IPS-18c (cell line): Measurements from ENCODE around the gene NCOA7.
"Not testable (repeated sequence)": the region's sequence is repeated elsewhere in the genome, so short reads cannot be mapped to it uniquely, and the experiment has no call there.

Experiments
- H3K4me3 ChIP-seq: 2 replicates; pipeline ENCODE4 v1.7.0; 2013; ENCODE audit warnings: low read depth, mild to moderate bottlenecking, low read length, moderate library complexity; ENCODE audit not compliant: insufficient read depth
- H3K9me3 ChIP-seq: one replicate; pipeline ENCODE4 v1.6.1; 2013; ENCODE audit warnings: mild to moderate bottlenecking, low read length, moderate library complexity; ENCODE audit not compliant: control insufficient read depth, insufficient read depth

The NCOA7 gene

DNA sequence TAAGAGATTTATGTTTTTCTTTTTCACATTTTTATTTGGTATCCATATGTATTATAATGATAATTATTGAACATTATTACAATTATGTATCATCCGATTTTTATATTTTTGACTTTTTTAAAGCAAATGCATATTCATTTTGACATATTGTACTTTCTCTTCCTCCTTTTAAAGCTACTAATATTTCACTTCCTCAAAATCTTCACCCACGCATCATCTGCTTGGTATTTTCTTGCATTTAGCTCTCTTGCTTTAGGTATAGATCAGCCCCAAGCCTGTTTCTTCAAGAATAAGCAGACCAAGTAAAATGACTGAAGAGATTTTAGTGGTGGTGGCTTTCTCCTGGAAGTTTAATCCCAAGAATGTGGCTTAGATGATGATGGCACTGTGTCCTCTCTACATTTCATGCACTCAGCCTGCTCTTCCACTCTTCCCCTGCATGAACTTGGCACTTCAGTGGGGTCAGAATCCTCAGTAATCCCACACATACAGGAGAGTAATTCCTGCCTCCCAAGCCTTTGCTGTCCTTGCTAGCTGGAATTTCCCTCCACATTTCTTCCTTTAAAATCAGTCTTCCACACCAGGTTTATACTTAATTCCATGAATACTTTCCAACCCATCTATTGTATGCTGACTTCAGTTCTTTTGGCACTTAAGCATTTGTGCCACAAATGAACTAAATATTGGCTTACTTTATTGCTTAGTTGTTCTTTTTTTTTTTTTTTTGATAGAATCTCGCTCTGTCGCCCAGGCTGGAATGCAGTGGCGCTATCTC is 8.2 kb downstream of the NCOA7 start:
- Histone ChIP-seq H3K9me3 (no peaks in the 10 kb centered on the region), H3K4me3 (no peak overlapping the region)

DNA sequence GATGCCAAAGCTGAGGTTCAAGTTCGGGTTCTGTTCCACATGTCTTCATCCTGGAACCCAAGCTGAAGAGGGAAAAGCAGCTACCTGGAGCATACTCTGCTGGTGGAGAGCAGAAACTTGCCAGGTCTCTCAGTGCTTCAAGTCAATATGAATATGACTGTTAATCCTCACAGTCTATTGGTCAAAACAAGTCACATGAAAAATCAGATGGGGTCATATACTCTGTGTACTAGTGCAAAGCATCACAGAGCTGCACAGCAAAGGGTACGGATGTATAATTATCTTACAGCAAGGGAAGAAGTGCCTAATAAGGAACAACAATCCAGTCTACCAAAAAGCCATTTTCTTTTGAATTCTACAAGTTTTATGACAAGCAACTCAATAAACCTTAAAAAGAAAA is 11.6 kb downstream of the NCOA7 start:
- H3K9me3 ChIP-seq, result no peaks in the 10 kb centered on the region
- H3K4me3 ChIP-seq, result no peak overlapping the region

DNA sequence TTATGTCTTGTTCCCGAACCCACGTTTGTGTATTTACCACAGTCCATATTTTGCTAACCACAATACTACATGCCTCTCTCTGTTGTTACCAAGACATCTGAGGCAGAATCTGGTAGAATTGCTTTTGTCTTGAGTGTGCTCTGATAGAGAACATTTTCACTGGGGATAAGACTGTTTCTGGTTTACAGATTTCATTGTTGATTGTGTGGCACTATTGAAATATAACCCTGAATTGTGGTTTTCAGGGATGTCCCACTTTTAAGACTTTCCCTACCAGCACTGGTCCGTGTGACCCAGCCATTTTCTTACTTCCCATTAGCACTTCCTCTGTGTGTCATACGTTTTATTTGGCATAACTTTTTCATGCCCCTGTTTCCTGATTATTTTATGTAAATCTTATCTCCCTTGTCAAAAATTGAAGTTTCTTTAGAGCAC is 12.2 kb downstream of the NCOA7 start:
- H3K4me3 ChIP-seq, result no peak overlapping the region
- no peaks in the 10 kb centered on the region for H3K9me3 ChIP-seq

DNA sequence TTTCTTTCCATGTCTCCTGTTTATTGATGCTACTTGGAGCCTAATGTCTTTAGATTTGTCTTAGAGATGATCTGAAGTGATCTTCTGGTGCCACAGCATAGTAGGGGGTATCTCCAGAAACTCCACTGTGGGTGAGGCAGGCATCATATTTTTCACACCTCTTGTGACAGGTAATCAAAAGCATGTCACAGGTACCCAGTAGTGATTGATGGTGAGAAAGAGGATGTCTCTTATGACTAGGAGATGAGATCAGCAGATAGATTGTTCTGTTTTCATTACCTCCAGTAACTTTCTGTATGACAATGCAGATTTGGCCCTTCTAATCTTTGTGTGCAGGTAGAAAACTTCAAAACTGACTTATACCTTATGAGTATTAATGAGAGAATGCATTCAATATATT is 13.5 kb downstream of the NCOA7 start:
- H3K4me3 ChIP-seq, result no peak overlapping the region
- H3K9me3 ChIP-seq, result no peaks in the 10 kb centered on the region

DNA sequence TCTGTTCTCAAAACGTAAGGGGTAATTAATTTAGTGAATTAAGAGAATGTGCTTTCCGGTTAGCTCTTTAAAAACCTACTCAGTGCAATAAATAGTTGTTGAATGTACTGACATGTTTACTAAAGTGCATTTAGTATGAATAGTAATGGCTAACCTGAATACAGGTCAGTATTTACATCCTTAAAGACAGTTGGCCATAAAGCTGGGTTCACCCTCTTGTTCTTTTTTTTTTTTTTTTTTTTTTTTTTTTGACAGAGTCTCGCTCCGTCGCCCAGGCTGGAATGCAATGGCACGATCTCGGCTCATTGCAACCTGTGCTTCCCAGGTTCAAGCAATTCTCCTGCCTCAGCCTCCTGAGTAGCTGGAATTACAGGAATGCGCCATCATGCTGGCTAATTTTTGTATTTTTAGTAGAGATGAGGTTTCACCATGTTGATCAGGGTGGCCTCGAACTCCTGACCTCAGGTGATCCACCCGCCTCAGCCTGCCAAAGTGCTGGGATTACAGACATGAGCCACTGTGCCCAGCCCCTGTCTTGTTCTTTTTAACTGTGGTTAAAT is 14.2 kb downstream of the NCOA7 start:
- H3K4me3 ChIP-seq, H3K9me3 ChIP-seq: not testable (repeated sequence)

DNA sequence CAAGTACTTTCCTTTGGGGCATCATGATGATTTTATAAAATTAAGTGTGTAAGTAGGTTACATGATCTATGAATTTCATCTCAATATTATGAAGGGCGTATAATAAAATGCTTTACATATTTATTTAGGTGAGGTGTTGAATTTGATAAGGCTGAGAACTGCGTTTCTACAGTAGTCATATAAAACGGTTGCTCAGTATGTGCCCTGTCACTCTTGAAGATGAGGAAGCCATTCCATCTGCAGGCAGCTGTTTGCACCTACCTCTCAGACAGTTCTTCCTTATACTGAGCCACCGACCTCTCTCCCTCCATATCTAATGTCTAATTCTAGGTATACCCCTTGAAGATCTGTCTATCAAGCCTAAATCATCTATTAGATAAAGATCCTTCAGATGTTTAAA is 16.1 kb downstream of the NCOA7 start:
- Histone ChIP-seq H3K4me3 (no peak overlapping the region), H3K9me3 (no peaks in the 10 kb centered on the region)

DNA sequence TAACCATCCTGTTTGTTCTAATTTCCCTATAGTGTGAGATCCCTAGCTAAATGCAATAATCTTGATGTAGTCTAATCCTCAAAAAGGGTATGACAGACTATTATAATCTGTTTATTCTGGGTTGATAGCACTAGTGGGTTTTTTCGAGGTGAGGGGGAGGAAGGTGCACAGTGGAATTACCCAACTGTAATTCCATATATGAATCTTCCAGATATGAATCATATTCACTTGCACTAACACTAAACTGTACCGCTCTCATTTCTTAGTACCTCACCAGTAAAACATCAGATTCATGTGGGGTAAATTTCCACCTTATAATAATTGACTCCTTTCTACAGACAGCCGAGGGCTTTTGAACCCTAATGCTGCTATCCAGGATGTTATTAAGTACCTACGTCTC is 16.5 kb downstream of the NCOA7 start:
- H3K9me3 ChIP-seq, result no peaks in the 10 kb centered on the region
- H3K4me3 ChIP-seq, result no peak overlapping the region

DNA sequence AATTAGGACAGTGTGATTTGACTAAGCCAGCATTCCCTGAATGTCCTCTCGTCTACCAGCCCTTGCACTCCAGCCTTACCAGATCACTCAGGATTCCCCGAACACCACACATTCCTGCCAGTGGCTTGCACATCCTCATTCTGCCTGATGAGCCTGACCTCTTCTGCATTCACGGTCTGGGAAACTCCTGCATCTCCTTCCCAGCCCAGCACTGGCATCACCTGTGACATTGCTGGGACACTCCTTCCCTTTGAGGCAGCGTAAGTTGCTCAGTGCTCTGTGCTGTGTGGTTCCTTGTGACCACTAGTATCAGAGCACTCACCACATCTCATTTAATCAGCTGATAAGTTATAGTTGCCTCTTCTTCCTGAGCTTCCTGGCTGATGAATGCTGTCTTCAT is 17.3 kb downstream of the NCOA7 start:
- Histone ChIP-seq H3K9me3 (no peaks in the 10 kb centered on the region), H3K4me3 (no peak overlapping the region)

DNA sequence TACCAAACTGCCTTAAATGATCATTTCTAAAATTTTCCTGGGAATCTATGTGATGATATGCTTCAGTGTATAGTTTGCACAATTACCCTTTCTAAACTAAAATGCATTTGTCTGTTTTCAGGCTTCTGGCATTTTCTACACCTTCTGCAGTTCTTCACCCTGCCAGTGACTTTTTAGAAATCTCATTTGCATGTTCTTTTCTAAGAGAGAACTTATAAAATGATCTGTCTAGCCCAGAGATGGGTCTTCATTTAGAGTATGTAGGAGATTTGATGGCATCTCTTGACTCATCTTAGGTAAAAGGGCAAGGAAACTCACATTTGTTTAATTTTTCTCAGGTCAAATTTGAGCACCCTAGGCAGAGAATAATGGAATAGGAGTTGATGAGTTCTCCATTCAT is 17.8 kb downstream of the NCOA7 start:
- no peak overlapping the region for H3K4me3 ChIP-seq

DNA sequence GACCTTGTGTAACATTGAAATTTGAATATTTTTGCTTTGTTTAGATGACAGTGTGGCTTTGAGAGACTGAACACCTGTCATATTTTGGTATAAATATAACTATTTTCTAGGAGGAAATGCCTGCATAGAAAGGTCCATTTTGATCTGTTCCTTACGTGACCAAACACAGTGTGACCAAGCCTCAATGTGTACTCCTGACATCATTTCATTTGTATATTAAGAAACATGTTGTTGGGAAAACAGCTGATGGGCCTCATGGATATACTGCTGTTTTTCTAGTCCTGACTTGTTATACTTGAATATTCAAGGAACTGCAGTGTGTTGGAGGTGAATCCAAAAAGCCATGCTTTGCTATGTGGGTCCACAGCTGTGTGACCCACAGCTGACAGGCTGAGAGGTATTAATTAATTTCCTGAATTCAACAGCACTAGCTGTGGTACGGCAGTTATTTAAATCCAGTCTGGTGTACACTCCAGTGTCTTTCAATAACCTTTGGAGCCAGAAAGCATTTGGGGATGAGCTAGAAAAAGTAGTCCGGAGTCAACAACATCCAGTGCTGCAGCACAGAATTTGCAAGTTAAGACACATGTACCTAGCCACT is 18.9 kb downstream of the NCOA7 start:
- no peak overlapping the region for H3K4me3 ChIP-seq
- H3K9me3 ChIP-seq, result no peaks in the 10 kb centered on the region

More for the DNA sequence above, 17.8 kb downstream of the NCOA7 start:
- H3K9me3 ChIP-seq, result no peaks in the 10 kb centered on the region

DNA sequence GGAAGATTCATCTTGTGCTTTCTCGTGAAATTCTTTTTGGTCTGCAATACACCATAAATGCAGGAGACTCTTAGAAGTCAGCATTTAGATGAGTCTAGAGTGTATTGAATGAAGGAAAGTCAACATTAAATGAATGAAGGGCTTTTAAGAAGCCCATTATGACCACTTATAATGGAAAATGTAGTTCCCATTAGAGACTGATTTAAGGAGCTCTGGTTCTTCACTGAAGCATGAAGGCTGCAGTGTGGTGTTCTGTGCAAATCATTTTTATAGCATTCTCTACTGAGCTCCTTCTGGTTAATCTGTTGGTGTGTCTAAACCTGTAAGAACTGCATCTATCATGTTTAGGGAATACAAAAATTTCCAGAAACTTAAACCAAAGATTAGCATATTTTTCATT is 19.7 kb downstream of the NCOA7 start:
- Histone ChIP-seq H3K9me3 (no peaks in the 10 kb centered on the region), H3K4me3 (no peak overlapping the region)

DNA sequence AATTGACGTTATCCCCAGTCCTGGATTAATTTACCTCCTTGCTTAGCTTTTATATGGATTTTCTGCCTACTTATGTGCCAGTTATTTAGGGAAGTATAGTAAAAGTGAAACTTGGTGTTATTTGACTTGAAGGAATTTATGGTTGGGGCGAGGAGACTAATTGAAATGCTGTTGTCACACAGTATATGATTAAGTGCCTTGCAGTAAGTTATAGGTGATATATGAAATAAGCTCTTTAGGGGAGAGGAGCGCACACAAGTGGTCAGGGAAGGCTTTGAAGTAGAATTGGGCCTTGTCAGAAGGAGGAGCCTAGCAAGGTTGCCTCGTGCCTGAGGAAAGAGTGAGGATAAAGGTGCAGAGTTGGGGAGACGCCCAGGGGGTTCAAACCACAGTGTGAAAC is 20.5 kb downstream of the NCOA7 start:
- H3K9me3 ChIP-seq, result no peaks in the 10 kb centered on the region
- H3K4me3 ChIP-seq, result no peak overlapping the region

DNA sequence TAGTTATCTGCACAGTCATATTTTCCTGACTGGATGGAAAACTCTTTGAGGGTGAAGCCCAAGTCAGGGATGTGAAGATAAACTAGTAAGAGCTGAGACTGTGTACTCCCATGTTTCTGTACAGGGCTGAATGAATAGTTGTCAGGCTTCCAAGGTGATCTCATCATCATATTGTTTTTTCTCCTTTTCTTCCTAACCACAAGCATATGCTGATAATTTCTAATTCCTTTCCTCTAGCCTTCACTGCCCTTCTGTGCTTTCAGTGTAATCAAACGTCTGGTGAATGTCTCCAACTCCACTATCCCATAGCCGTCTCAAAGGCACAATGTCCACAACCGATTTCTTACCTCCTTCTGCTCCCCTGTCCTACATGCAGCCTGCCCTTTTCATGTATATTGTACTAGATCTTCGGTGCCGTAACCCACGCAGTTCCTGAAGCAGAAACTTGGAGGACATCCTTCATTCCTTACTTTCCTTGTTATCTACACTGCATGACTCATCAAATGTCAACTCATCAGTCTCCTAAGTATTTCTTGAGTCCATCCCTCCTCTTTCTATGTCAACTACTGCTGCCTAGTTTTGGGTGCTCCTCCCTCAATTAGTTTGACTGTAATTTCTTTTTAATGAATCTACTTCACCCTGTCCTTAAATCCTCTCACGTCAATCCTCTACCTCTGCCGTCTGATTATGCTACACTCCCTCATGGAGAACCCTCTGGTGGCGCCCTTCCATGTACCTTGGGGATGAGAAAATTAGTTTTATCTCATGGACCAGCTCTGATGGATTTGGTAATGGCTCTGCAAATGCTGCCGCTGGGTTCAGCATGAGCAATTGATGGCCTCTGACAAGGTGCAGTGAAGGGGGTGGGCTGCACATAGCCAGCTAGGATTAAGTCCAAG is 21.9 kb downstream of the NCOA7 start:
- H3K4me3 ChIP-seq, result no peak overlapping the region
- H3K9me3 ChIP-seq, result no peaks in the 10 kb centered on the region

DNA sequence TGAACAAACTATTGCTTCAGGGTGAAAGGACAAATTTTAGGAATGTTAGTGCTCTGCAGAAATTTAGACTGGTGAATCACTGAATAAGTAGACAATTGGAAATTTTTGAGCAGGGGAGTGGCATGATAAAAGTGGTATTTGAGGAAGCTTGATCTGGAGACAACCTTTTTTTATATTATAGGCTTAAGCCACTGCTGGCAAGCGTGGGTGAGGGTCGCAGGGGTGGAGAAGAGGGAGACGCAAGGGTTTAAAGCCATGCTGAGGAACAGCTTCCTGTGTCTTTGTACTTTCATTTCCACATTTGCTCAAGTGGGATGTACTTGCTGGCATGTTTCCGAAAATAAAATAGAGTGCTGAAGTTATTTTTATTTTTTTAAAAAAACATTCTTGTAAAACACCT is 23.7 kb downstream of the NCOA7 start:
- Histone ChIP-seq H3K9me3 (no peaks in the 10 kb centered on the region), H3K4me3 (no peak overlapping the region)

DNA sequence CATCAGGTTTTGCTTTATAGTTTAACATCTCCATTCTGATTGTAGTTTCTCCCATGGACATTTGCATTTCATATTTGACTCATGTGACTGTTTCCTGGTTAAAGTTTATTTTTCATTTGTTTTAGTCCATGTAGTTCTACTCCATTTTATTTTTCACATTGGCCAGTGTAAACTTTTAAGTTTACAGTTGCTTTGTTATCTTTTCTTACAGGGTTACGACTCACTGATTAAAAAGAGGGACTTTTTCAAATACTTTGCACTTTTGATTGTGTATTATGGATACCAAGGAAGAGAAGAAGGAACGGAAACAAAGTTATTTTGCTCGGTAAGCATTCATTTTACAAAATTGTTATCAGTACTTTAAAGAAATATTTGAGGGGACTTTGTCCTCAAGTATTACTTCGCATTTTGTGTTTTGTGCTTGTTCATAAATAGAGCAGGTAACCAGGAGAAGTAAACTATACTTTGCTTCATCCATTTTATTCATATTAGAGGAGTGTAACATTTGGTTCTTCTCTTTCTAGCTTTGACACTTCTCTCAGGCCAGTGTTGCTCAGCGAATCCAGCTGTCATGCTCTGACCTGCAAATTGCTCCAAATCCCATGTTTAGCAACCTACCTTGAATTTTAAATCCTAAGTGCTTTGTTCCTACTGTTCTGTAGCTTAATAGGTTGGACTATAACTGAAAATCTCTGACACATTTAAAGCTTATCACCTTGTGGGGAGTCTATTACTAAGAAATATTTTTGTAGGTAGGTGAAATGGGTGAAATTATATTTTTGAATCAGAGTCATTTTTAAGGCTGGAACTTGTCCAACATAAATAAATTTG is 24.5 kb downstream of the NCOA7 start:
- H3K4me3 ChIP-seq, result no peak overlapping the region
- no peaks in the 10 kb centered on the region for H3K9me3 ChIP-seq

DNA sequence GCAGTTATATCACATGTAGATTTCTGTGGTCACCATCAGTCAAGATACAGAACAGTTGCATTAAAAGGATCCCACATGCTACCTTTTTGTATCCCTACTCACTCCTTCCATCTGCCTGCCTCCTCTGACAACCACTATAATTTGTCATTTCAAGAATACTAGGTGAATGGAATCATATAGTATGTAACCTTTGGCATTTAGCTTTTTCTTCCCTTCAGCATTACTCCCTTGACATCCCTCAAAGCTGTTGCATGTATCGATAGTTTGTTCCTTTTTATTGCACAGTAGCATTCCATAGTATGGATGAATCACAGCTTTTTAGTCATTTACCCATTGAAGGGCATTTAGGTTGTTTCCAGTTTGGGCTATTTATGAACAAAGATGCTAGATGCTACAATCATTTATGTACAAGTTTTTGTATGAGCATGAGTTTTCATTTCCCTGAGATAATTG is 26.1 kb downstream of the NCOA7 start:
- no peak overlapping the region for H3K4me3 ChIP-seq

DNA sequence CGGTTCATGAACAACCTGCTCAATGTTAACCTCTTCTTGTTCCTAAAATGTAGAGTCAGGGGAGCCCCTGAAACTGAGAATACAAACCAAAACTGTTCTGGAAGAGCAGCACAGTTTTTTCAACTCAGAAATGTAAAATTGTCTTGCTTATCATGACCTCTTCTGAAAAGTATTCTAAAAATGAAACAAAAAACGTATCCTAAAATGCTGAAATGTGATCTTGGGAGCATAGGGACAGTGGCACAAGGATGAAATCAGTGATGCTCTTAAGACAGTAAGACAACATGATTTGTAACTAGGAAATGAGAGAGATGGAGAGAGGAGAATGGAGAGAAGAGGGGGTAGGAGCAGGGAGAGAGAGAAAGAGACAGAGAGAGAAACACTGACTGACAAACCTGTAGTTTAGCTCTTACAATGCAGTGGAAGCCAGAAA is 27.5 kb downstream of the NCOA7 start:
- Histone ChIP-seq H3K9me3 (no peaks in the 10 kb centered on the region), H3K4me3 (no peak overlapping the region)

More for the DNA sequence above, 26.1 kb downstream of the NCOA7 start:
- no peaks in the 10 kb centered on the region for H3K9me3 ChIP-seq
